IMR-90 (cell line): ENCODE data around the gene HEBP1. TPM values are rescaled to one million over a fixed set of nuclear protein-coding genes. Genes with fewer than 3 reads are reported as not detected.

Source experiments
- ATAC-seq: fragments of 200-7000 bp; cut with Tn5 transposase; 2 replicates; pipeline ENCODE4 v1.9.1; 2020; ENCODE audit warnings: low read depth, mild to moderate bottlenecking, moderate library complexity
- BruUV-seq: library from RNA; stranded (reverse); fragments of 400-500 nt; replicated peaks from 2 replicates; lab custom pipeline; 2021; lab: Mats Ljungman, UMichigan
- CTCF ChIA-PET: fragments of 300-600 bp; formaldehyde crosslinking; extraction: SDS; loops from one replicate; lab custom pipeline; 2021; ENCODE audit warnings: antibody characterized with exemption; lab: Yijun Ruan, JAX
- POLR2A ChIA-PET: fragments of 300-600 bp; sonication (Branson Sonifier 250); formaldehyde crosslinking; loops from one replicate; lab custom pipeline; 2022; ENCODE audit warnings: antibody characterized with exemption; ENCODE audit not compliant: unreplicated experiment; lab: Charles Lee
- DNase-seq: peaks from one replicate; pipeline ENCODE4 v3.0.0; 2013
- H2AFZ ChIP-seq: replicated peaks from 2 replicates; pipeline ENCODE3; 2013; ENCODE audit warnings: low read length, mild to moderate bottlenecking; ENCODE audit not compliant: poor library complexity
- H2AK5ac ChIP-seq: 2 replicates; pipeline ENCODE4 v1.6.1; 2013; ENCODE audit warnings: low read depth, low read length, inconsistent platforms
- H2AK9ac ChIP-seq: replicated peaks from 2 replicates; pipeline ENCODE3; 2013; ENCODE audit warnings: mild to moderate bottlenecking, low read depth, low read length, moderate library complexity; ENCODE audit not compliant: poor library complexity
- H2BK120ac ChIP-seq: 2 replicates; pipeline ENCODE4 v1.6.1; 2013; ENCODE audit warnings: low read depth, low read length, inconsistent platforms
- H2BK15ac ChIP-seq: 3 replicates; pipeline ENCODE4 v1.6.1; 2013; ENCODE audit warnings: low read depth, low read length, inconsistent platforms
- H2BK20ac ChIP-seq: 2 replicates; pipeline ENCODE4 v1.6.1; 2013; ENCODE audit warnings: low read depth, mild to moderate bottlenecking, inconsistent platforms, low read length, moderate library complexity
- H2BK5ac ChIP-seq: 2 replicates; pipeline ENCODE4 v1.6.1; 2013; ENCODE audit warnings: mild to moderate bottlenecking, low read depth, low read length, inconsistent platforms; ENCODE audit not compliant: poor library complexity, severe bottlenecking
- H3K14ac ChIP-seq: replicated peaks from 2 replicates; pipeline ENCODE4 v1.6.1; 2013; ENCODE audit warnings: low read depth, low read length, inconsistent platforms
- H3K18ac ChIP-seq: 2 replicates; pipeline ENCODE4 v1.6.1; 2013; ENCODE audit warnings: low read depth, low read length, control low read depth
- H3K23ac ChIP-seq: 2 replicates; pipeline ENCODE4 v1.6.1; 2013; ENCODE audit warnings: low read depth, low read length, inconsistent platforms
- H3K27ac ChIP-seq: 2 replicates; pipeline ENCODE4 v1.5.1; 2013; ENCODE audit warnings: mild to moderate bottlenecking, control low read depth, low read length; ENCODE audit not compliant: insufficient read depth
- H3K27me3 ChIP-seq: 2 replicates; pipeline ENCODE4 v1.6.1; 2013; ENCODE audit warnings: low read length; ENCODE audit not compliant: control insufficient read depth, insufficient read depth
- H3K36me3 ChIP-seq: 2 replicates; pipeline ENCODE4 v1.6.1; 2013; ENCODE audit warnings: low read length, mixed read lengths; ENCODE audit not compliant: control insufficient read depth, insufficient read depth
- H3K4ac ChIP-seq: 2 replicates; pipeline ENCODE4 v1.6.1; 2013; ENCODE audit warnings: low read depth, low read length, inconsistent platforms
- H3K4me1 ChIP-seq: 2 replicates; pipeline ENCODE4 v1.6.1; 2013; ENCODE audit warnings: low read length, mixed read lengths; ENCODE audit not compliant: control insufficient read depth, insufficient read depth
- H3K4me2 ChIP-seq: 2 replicates; pipeline ENCODE4 v1.6.1; 2013; ENCODE audit warnings: low read depth, mild to moderate bottlenecking, control low read depth, low read length, moderate library complexity
- H3K4me3 ChIP-seq: 2 replicates; pipeline ENCODE4 v1.5.1; 2013; ENCODE audit warnings: low read depth, mild to moderate bottlenecking, control low read depth, low read length, moderate library complexity; ENCODE audit not compliant: insufficient read depth
- H3K56ac ChIP-seq: 2 replicates; pipeline ENCODE4 v1.6.1; 2013; ENCODE audit warnings: low read length, inconsistent platforms; ENCODE audit not compliant: insufficient read depth; ENCODE audit errors: extremely low read depth
- H3K79me1 ChIP-seq, 2 experiments: 2 replicates each; pipeline ENCODE4 v1.6.1; 2013; ENCODE audit warnings: low read length in 2 of 2, inconsistent platforms in 1 of 2, low read depth in 1 of 2
- H3K9ac ChIP-seq: 2 replicates; pipeline ENCODE4 v1.6.1; 2013; ENCODE audit warnings: low read depth, low read length, control low read depth
- H3K9me1 ChIP-seq: 2 replicates; pipeline ENCODE4 v1.6.1; 2013; ENCODE audit warnings: low read length, inconsistent platforms; ENCODE audit not compliant: insufficient read depth
- H3K9me3 ChIP-seq: 2 replicates; pipeline ENCODE4 v1.6.1; 2013; ENCODE audit warnings: low read length; ENCODE audit not compliant: control insufficient read depth, insufficient read depth
- H4K20me1 ChIP-seq: 2 replicates; pipeline ENCODE4 v1.6.1; 2013; ENCODE audit warnings: low read length, inconsistent platforms; ENCODE audit not compliant: insufficient read depth
- H4K5ac ChIP-seq: 2 replicates; pipeline ENCODE4 v1.6.1; 2013; ENCODE audit warnings: mild to moderate bottlenecking, low read depth, low read length, control low read depth
- H4K8ac ChIP-seq, 2 experiments: 2 replicates each; pipeline ENCODE4 v1.6.1; 2013; ENCODE audit warnings: low read depth in 2 of 2, low read length in 2 of 2, control low read depth in 1 of 2, inconsistent platforms in 1 of 2
- H4K91ac ChIP-seq: 2 replicates; pipeline ENCODE4 v1.6.1; 2013; ENCODE audit warnings: low read depth, low read length, inconsistent platforms; ENCODE audit not compliant: insufficient read depth
- CTCF ChIP-seq: conservative IDR thresholded peaks from 2 replicates; pipeline ENCODE4 v1.5.1; 2012; ENCODE audit warnings: mild to moderate bottlenecking, low read depth, low read length, improper control_type of control experiment
- WGBS, 2 experiments: methylation state at CpG; one replicate each; pipeline versions ENCODE4 v1.1.5 to v1.1.7; 2013; ENCODE audit warnings: missing lambda C conversion rate in 2 of 2; ENCODE audit not compliant: insufficient read length in 1 of 2; ENCODE audit errors: extremely low coverage in 2 of 2; 5-methylcytosine and 5-hydroxymethylcytosine counted together
- dilution Hi-C: fragments of 300-500 bp; cut with HindIII; formaldehyde crosslinking; loops from one replicate; pipeline ENCODE4 v1.14.3; 2018; ENCODE audit warnings: low sequenced_read_pairs; ENCODE audit not compliant: unreplicated experiment
- in situ Hi-C: fragments of 300-500 bp; cut with MboI; formaldehyde crosslinking; loops from 3 replicates; pipeline ENCODE4 v1.14.3; 2019; ENCODE audit warnings: low sequenced_read_pairs, inconsistent platforms, mixed read lengths
- intact Hi-C: fragments of 100-400 bp; cut with micrococcal nuclease; formaldehyde crosslinking; loops from 2 replicates; pipeline ENCODE4 v1.10.0; 2022
- polyA plus RNA-seq, 3 experiments: library from polyadenylated mRNA; depleted of rRNA; stranded (reverse); fragments of >200 nt; gene quantifications; 2 replicates each; pipeline ENCODE4 v1.2.3, GENCODE V29; 2012; ENCODE audit warnings: low replicate concordance in 1 of 3
- total RNA-seq: library from RNA; depleted of rRNA; stranded (reverse); fragments of >200 nt; gene quantifications from 2 replicates; pipeline ENCODE4 v1.2.3, GENCODE V29; 2012

HEBP1 gene
- total and polyA plus RNA-seq, 2 of the 4 experiments (the other 2 are of a cell fraction) = 18.8 to 49.2 TPM

GRCh38 chr12:12926571-12927071, 73.4 kb downstream of the HEBP1 start:
- H4K91ac ChIP-seq = no peak overlapping the region
- no peaks in the 10 kb centered on the region; a peak in 1 of 4 replicates for H3K79me1 ChIP-seq
- H3K4me3 ChIP-seq = no peak overlapping the region
- ChIA-PET CTCF (no interaction called here), POLR2A (no interaction called here)
- no peaks in the 10 kb centered on the region for H3K27me3 ChIP-seq
- no peaks in the 10 kb centered on the region for H4K20me1 ChIP-seq
- H2AK5ac ChIP-seq = peak overlapping the region; percentile 23; the same call in 1 of the 2 replicates
- in situ Hi-C loops = no loop called here
- 92% methylated on average over 10 of the region's 18 CpGs; no CpG with 5 or more reads in 1 of the 2 experiments for WGBS, 2 experiments
- H2BK120ac ChIP-seq = no peak overlapping the region; the same call in 1 of the 2 replicates
- no TSS peak for BruUV-seq
- no peaks in the 10 kb centered on the region for H3K4me1 ChIP-seq
- H4K8ac ChIP-seq = peak overlapping the region in 1 of 2 experiments; percentile 61; a peak in 1 of 4 replicates
- dilution Hi-C loops = no loop called here
- 0 out of 2 replicates have a peak, but pooled peaks cover 8% of the 10 kb centered on the region for H3K9me1 ChIP-seq
- intact Hi-C loops = no loop called here
- H2AK9ac ChIP-seq = peak overlapping the region; percentile 62
- no peak overlapping the region for H3K27ac ChIP-seq
- no peak overlapping the region; the same call in 1 of the 2 replicates for H3K14ac ChIP-seq
- no peak overlapping the region for H2BK5ac ChIP-seq
- H2BK20ac ChIP-seq = no peak overlapping the region
- no peak overlapping the region for H4K5ac ChIP-seq
- no peak overlapping the region for H3K18ac ChIP-seq
- H3K9me3 ChIP-seq = no peaks in the 10 kb centered on the region
- H3K4me2 ChIP-seq = no peak overlapping the region
- no peak overlapping the region for H3K4ac ChIP-seq
- DNase-seq (no peak), ATAC-seq (no peak)
- peak overlapping the region; percentile 65 for H2AFZ ChIP-seq
- peaks cover 6% of the 10 kb centered on the region for H3K36me3 ChIP-seq
- H3K56ac ChIP-seq = no peak overlapping the region
- H3K9ac ChIP-seq = no peak overlapping the region
- H2BK15ac ChIP-seq = no peak overlapping the region
- no peak for TF ChIP-seq CTCF
- H3K23ac ChIP-seq = no peak overlapping the region
